K562 (cell line): ENCODE results near the gene ADAMTS7. TPM values are rescaled to one million over a fixed set of nuclear protein-coding genes. Genes with fewer than 3 reads are reported as not detected.

Experiments
- DDX20 ChIP-seq: fragments of 450-650 bp; IDR thresholded peaks from 2 replicates; pipeline ENCODE4 v1.6.1; 2016; ENCODE audit warnings: missing genetic modification characterization, low read depth, mild to moderate bottlenecking, missing compliant biosample characterization, moderate library complexity
- FOXJ2 ChIP-seq: fragments of 200-800 bp; sonication (Bioruptor generic); IDR thresholded peaks from 2 replicates; pipeline ENCODE4 v1.6.1; 2016; ENCODE audit warnings: missing genetic modification characterization, missing compliant biosample characterization
- GABPA ChIP-seq: fragments of 200-800 bp; sonication (Bioruptor generic); conservative IDR thresholded peaks from 2 replicates; pipeline ENCODE4 v1.6.1; 2016; ENCODE audit warnings: low read depth, missing genetic modification characterization, missing compliant biosample characterization
- HSF4 ChIP-seq: fragments of 250-450 bp; sonication (Bioruptor Pico); IDR thresholded peaks from 2 replicates; pipeline ENCODE4 v2.1.2; 2022; ENCODE audit warnings: mild to moderate bottlenecking, moderate library complexity, borderline replicate concordance
- MCM7 ChIP-seq, 2 experiments: fragments of 450-650 bp; IDR thresholded peaks; 2 replicates each; pipeline ENCODE4 v1.6.1; 2016 to 2018
- MXD1 ChIP-seq: fragments of 250-450 bp; sonication (Bioruptor Pico); IDR thresholded peaks from 2 replicates; pipeline ENCODE4 v1.8.0; 2021; ENCODE audit warnings: borderline replicate concordance, mild to moderate bottlenecking, moderate library complexity; ENCODE audit not compliant: poor library complexity, severe bottlenecking
- NFE2 ChIP-seq: IDR thresholded peaks from 2 replicates; pipeline ENCODE4 v1.6.1; 2014; ENCODE audit warnings: antibody characterized with exemption, low read depth
- PCBP2 ChIP-seq: fragments of 200-400 bp; formaldehyde crosslinking; IDR thresholded peaks from 2 replicates; pipeline ENCODE4 v1.6.1; 2018; ENCODE audit warnings: low read length, low read depth, mild to moderate bottlenecking, moderate library complexity; ENCODE audit not compliant: poor library complexity, severe bottlenecking
- SIN3A ChIP-seq, 2 experiments: fragments of 150-350 bp in 1 of 2; IDR thresholded peaks; 2 replicates each; pipeline ENCODE4 v1.6.1; 2011 to 2016; ENCODE audit warnings: borderline replicate concordance in 2 of 2, low read depth in 2 of 2, low read length in 2 of 2, mild to moderate bottlenecking in 2 of 2, moderate library complexity in 2 of 2; ENCODE audit not compliant: control insufficient read depth in 1 of 2
- SNRNP70 ChIP-seq: fragments of 200-400 bp; formaldehyde crosslinking; optimal IDR thresholded peaks from 2 replicates; pipeline ENCODE3; 2017; ENCODE audit warnings: low read depth, low read length
- STAT6 ChIP-seq: sonication (generic); formaldehyde crosslinking; IDR thresholded peaks from 2 replicates; pipeline ENCODE4 v1.8.1; 2023; ENCODE audit warnings: mild to moderate bottlenecking, missing genetic modification reagents
- TARDBP ChIP-seq: fragments of 450-650 bp; IDR thresholded peaks from 2 replicates; pipeline ENCODE4 v1.6.1; 2016
- polyA plus RNA-seq, 8 experiments: library from polyadenylated mRNA; depleted of rRNA in 4 of 8; stranded (reverse) in 5 of 8; unstranded in 3 of 8; fragments of >200 nt; fragmentation: Nextera tagmentation in 2 of 8; fragmentation: Illumina TruSeq in 1 of 8; extraction: Ambion mirVana in 2 of 8; extraction: Trizol in 1 of 8; gene quantifications; 2 replicates each; pipeline versions ENCODE4 v1.2.1 to v1.2.3, GENCODE V29; 2011 to 2014; ENCODE audit warnings: inconsistent platforms in 1 of 8, missing spikeins in 1 of 8
- total RNA-seq, 7 experiments: library from RNA; depleted of rRNA in 6 of 7; stranded (reverse); fragments of >200 nt in 6 of 7; fragmentation: Illumina TruSeq in 2 of 7; extraction: Trizol in 2 of 7; gene quantifications; 2 replicates each; pipeline versions ENCODE4 v1.2.1 to v1.2.3, GENCODE V29; 2011 to 2021; ENCODE audit warnings: low replicate concordance in 1 of 7
- TF ChIP-seq, protein P1 (sequence below): fragments of 150-350 bp; IDR thresholded peaks from 2 replicates; pipeline ENCODE4 v1.6.1; 2014; ENCODE audit warnings: low read depth, mild to moderate bottlenecking, low read length, borderline replicate concordance
- TF ChIP-seq, protein P2 (sequence below): fragments of 200-800 bp; sonication (Bioruptor generic); IDR thresholded peaks from 2 replicates; pipeline ENCODE4 v1.6.1; 2017; ENCODE audit warnings: missing genetic modification characterization, missing compliant biosample characterization
- TF ChIP-seq, protein P3 (sequence below): fragments of 250-450 bp; sonication (Bioruptor Pico); IDR thresholded peaks from 2 replicates; pipeline ENCODE4 v1.4.0; 2020; ENCODE audit warnings: mild to moderate bottlenecking, moderate library complexity, borderline replicate concordance

The ADAMTS7 gene
- total and polyA plus RNA-seq, 9 of the 15 experiments (the other 6 are each of a cell fraction or from before 2014, with no cell fraction given): 0.05 to 0.07 TPM; not detected in 7

GRCh38 chr15:78859971-78860719 lies 48.9 kb upstream of the ADAMTS7 start (continued):
- TF ChIP-seq, protein P1, sequence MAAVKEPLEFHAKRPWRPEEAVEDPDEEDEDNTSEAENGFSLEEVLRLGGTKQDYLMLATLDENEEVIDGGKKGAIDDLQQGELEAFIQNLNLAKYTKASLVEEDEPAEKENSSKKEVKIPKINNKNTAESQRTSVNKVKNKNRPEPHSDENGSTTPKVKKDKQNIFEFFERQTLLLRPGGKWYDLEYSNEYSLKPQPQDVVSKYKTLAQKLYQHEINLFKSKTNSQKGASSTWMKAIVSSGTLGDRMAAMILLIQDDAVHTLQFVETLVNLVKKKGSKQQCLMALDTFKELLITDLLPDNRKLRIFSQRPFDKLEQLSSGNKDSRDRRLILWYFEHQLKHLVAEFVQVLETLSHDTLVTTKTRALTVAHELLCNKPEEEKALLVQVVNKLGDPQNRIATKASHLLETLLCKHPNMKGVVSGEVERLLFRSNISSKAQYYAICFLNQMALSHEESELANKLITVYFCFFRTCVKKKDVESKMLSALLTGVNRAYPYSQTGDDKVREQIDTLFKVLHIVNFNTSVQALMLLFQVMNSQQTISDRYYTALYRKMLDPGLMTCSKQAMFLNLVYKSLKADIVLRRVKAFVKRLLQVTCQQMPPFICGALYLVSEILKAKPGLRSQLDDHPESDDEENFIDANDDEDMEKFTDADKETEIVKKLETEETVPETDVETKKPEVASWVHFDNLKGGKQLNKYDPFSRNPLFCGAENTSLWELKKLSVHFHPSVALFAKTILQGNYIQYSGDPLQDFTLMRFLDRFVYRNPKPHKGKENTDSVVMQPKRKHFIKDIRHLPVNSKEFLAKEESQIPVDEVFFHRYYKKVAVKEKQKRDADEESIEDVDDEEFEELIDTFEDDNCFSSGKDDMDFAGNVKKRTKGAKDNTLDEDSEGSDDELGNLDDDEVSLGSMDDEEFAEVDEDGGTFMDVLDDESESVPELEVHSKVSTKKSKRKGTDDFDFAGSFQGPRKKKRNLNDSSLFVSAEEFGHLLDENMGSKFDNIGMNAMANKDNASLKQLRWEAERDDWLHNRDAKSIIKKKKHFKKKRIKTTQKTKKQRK: no peak
- no peak for TF ChIP-seq HSF4 (CRISPR knock-in tag)
- TF ChIP-seq, protein P2, sequence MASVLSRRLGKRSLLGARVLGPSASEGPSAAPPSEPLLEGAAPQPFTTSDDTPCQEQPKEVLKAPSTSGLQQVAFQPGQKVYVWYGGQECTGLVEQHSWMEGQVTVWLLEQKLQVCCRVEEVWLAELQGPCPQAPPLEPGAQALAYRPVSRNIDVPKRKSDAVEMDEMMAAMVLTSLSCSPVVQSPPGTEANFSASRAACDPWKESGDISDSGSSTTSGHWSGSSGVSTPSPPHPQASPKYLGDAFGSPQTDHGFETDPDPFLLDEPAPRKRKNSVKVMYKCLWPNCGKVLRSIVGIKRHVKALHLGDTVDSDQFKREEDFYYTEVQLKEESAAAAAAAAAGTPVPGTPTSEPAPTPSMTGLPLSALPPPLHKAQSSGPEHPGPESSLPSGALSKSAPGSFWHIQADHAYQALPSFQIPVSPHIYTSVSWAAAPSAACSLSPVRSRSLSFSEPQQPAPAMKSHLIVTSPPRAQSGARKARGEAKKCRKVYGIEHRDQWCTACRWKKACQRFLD: no peak
- TF ChIP-seq TARDBP: no peak
- TF ChIP-seq SIN3A (IDR thresholded peaks at IDR 0.05; ENCODE audit: borderline replicate concordance in 2 of 2, control insufficient read depth in 1 of 2, low read depth in 2 of 2, low read length in 2 of 2): no peak
- no peak for TF ChIP-seq MCM7 (IDR thresholded peaks at IDR 0.05)
- no peak for TF ChIP-seq DDX20 (tag)
- TF ChIP-seq, protein P3, sequence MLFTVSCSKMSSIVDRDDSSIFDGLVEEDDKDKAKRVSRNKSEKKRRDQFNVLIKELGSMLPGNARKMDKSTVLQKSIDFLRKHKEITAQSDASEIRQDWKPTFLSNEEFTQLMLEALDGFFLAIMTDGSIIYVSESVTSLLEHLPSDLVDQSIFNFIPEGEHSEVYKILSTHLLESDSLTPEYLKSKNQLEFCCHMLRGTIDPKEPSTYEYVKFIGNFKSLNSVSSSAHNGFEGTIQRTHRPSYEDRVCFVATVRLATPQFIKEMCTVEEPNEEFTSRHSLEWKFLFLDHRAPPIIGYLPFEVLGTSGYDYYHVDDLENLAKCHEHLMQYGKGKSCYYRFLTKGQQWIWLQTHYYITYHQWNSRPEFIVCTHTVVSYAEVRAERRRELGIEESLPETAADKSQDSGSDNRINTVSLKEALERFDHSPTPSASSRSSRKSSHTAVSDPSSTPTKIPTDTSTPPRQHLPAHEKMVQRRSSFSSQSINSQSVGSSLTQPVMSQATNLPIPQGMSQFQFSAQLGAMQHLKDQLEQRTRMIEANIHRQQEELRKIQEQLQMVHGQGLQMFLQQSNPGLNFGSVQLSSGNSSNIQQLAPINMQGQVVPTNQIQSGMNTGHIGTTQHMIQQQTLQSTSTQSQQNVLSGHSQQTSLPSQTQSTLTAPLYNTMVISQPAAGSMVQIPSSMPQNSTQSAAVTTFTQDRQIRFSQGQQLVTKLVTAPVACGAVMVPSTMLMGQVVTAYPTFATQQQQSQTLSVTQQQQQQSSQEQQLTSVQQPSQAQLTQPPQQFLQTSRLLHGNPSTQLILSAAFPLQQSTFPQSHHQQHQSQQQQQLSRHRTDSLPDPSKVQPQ: no peak
- TF ChIP-seq PCBP2: no peak
- TF ChIP-seq STAT6 (CRISPR knock-in tag): no peak
- TF ChIP-seq MXD1: no peak
- TF ChIP-seq GABPA: no peak
- no peak for TF ChIP-seq SNRNP70
- TF ChIP-seq FOXJ2 (tag): no peak
- no peak for TF ChIP-seq NFE2
